Panc1 (cell line): ENCODE data around the gene LIPE.

Experiments used
- CTCF ChIP-seq: fragments of 450-650 bp; IDR thresholded peaks from 2 replicates; pipeline ENCODE4 v1.5.1; 2017; ENCODE audit warnings: mild to moderate bottlenecking
- REST ChIP-seq, 2 experiments: IDR thresholded peaks; 2 replicates each; pipeline ENCODE4 v1.6.1; 2011 to 2012; ENCODE audit warnings: low read depth in 2 of 2, control low read depth in 1 of 2, low read length in 1 of 2, mild to moderate bottlenecking in 1 of 2, moderate library complexity in 1 of 2; ENCODE audit not compliant: insufficient read depth in 1 of 2

GRCh38 chr19:42380155-42380554, 47.0 kb downstream of the LIPE start:
- TF ChIP-seq REST (IDR thresholded peaks at IDR 0.05; ENCODE audit: insufficient read depth in 1 of 2, low read depth in 2 of 2, low read length in 1 of 2) (no peak), CTCF (no peak)
